NB4 (cell line): ENCODE data around the gene FSTL5.

ENCODE experiments used
- CTCF ChIP-seq: IDR thresholded peaks from one replicate; pipeline ENCODE4 v1.5.1; 2012; ENCODE audit warnings: low read depth, low read length
- MYC ChIP-seq: IDR thresholded peaks from 2 replicates; pipeline ENCODE4 v1.6.1; 2011; ENCODE audit warnings: low read depth, low read length
- POLR2A ChIP-seq: IDR thresholded peaks from 2 replicates; pipeline ENCODE4 v1.6.1; 2011; ENCODE audit warnings: mild to moderate bottlenecking; ENCODE audit not compliant: insufficient read length; ENCODE audit errors: extremely low read depth
- TF ChIP-seq, protein P1 (sequence below): IDR thresholded peaks from 2 replicates; pipeline ENCODE4 v1.6.1; 2011; ENCODE audit warnings: low read depth, low read length

GRCh38 chr4:161336621-161337020 is 827.2 kb downstream of the FSTL5 start:
- TF ChIP-seq POLR2A (no peak), CTCF (no peak), MYC (no peak)
- TF ChIP-seq, protein P1, sequence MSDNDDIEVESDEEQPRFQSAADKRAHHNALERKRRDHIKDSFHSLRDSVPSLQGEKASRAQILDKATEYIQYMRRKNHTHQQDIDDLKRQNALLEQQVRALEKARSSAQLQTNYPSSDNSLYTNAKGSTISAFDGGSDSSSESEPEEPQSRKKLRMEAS, result no peak
